Islet of Langerhans (tissue), 1 donor: Measurements from ENCODE around the gene NFE2L2.
"Not testable (repeated sequence)": the region's sequence is repeated elsewhere in the genome, so short reads cannot be mapped to it uniquely, and the experiment has no call there.

Experiments used
- FAIRE-seq: peaks from one replicate; lab custom pipeline; 2011; peaks lifted over from hg19 to GRCh38; lab: Jason Lieb, UNC

NFE2L2 gene

DNA sequence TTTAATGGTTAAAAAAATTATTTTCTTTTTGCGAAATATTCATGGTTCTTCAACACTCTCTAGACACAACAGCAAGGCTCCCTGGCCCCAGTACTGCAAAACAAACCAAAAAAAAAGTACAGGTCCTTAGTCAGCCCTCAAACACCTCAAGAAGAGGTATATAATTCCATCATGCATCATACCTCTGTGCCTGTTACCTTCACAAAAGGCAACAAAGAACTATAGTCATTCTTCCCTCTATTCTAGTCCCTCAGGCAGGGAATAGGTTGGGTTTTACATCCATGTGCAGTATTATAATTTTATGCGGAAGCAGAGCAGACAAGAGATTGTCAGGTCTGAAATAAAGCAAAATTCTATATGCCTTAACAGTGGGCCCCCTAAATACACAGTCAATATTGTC, 8.5 kb downstream of the NFE2L2 start:
- FAIRE-seq: no peak

DNA sequence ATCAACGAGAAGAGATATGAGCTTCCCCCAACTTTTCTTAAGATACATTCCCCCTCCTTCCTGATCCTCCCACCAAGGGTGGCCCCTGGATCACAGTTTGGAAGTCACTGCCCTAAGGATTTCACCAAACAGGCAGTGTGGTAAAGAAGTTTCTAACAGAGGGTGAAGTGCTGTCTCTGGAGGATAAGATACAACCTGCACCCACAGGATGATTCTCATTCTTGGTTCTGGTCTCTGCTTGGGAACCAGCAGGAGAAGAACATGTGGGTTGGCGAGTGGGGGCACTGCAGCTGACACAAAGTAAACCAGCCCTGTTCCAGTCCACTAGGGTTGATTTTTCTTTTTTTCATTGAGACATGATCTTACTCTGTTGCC, 9.3 kb downstream of the NFE2L2 start:
- no peak for FAIRE-seq

DNA sequence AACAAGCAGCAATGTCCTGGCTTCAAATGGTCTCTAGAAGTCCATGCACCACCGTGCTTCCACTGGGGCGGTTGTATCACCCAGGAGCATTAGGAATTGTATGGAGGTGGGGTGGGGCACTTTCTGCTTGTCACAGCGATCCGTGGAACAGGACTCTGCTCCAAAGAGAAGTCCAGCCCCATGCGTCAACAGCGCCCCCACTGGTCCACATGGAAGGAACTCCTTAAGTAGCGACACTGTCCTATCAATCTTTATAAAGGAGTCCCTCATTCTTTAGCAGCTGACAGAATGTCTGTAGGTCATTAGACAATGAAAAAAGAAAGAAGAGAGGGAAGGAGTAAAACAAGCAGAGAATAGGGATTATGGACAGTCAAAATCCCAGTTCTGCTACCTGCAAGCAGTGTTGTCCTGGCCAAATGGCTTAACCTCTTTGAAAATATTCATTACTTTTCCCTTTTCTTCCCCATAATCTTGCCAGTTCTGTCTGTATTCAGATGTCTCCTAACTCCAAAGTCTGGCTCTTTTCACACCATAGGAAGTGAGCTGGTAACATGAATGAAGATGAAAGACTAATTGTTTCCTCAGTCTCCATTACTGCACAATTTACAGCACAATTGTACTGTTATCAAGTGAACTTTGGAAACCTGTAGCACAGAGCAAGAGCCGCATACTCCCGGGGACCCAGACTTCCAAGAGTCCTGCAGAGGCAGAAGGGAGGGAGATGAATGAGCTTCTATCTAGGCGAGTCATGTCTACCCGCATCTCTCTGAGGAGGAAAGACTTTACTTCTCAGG, 9.9 kb downstream of the NFE2L2 start:
- no peak for FAIRE-seq

DNA sequence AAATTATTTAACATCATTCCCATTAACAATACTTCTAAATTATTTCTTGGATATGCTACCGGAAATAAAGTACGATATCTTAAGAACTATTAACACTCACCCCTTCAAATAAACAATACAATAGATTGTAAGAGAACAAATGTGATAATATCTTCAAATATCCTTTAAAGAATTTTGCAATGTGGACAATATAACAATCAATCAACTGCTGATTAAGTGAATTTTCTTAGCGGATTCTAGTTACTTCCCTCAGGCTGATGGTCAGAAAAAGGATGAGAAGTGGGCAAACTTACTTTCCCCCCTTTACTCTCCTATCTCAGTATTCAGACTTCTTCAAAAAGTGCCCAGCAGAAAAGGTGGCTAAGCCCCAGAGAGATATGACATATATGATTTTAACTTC, 10.8 kb downstream of the NFE2L2 start:
- FAIRE-seq: no peak

DNA sequence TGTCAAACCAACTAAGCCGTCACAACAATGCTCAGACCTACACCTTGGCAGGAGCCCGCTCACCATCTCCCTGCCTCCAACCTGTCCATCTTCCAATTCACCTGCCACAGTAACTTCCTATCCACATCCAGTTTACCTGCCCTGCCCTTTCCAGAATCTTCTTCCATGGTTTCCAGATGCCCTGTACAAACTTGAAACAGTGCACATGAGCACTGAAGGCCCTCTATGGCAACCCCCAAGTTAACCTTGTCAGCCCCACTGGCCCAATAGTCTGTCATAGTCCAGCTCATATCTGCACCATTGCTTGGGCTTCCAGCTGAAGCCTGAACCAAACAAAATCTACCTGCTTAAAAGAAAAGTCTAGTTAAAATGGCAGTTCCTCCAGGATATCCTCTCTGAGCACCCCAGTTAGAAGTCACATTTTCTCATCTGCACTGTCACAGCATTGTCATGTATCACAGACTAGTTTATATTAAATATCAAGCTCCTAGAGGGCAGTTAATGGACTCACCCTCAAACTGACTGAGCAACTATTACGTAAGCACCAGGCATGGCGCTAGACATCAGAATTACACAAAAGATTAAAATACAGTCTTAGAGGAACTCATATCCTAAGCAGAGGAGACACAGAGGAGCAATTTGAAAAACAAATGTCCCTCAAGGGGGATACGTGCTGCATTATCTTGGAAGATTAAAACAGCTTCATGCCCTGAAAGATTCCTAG, 11.6 kb downstream of the NFE2L2 start:
- no peak for FAIRE-seq

DNA sequence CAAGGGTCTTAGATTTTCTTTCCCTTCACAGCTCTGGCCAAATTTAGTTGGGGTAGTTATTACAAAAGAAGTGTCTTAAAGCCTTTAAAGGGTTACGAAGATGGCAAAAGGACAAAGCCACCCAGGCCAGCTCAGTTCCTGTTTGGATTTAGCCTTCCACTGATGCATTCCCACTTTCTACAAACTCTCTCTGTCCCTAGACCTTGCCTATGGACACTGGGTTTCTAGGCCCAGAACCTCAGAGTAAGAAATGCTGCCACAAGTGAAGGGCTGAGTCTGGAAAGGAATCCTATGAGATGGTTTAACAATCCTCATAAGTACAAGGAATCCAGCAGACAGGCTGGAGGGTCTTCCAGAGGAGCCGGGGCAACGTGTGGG, 13.4 kb downstream of the NFE2L2 start:
- no peak for FAIRE-seq

DNA sequence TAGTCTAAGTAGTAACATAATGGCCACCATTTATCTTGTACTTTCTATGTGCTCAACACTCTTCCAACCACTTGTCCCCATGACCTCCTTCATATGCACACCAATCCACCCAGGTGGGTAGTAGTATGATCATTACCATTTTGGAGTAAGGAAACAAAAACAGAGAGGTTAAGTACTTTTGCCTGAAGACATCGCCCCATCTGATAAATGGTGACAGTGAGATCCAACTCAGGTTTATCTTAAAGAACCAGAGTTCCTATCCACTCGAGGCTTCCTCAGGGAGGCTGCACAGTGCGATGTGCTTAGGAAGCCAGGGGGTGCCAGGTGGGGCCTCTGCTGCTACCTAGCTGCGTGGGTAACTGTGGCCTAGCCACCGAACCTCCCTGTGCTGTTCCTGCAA, 14.1 kb downstream of the NFE2L2 start:
- no peak for FAIRE-seq

DNA sequence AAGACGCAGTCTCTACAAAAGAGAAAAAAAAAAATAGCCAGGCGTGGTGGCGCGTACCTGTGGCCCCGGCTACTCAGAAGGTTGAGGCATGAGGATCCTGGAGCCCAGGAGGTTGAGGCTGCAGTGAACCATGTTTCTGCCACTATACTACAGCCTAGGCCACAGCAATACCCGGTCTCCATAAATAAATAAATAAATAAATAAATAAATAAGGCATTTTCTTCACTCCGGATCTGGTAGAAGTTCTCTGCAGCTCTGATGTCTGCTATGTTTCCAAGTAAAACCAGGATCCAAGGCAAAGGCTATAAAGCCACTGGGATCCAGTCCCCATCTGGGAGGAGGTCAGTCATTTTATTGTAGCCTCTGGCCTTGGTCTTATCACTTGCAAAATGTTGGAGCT, 15.5 kb downstream of the NFE2L2 start:
- FAIRE-seq: no peak

DNA sequence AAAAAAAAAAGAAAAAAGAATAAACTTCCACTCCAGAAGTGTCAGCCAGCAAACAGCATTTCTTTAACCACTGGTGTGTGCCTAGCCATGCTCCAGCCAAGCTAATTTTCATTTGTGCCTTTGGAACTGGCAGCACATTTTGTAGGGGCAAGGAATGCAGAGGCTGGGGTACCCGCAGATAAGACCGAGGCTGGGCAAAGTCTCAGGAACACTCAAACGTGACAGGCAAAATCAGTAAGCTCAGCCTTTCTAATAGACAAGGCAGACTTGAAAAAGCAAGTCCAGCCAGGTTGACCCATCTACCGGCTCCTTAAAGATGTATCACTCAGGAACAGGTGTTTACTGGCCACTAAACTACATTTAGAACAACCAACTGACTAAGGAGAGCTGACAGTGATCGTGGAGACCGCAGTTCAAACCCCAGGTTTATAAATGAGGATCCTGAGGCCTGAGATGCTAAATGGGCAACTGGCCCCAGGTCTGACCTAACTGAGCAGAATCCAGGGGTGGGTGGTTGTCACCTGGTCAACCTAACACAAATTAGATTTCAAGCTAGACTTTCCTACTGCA, 16.7 kb downstream of the NFE2L2 start:
- FAIRE-seq: no peak

DNA sequence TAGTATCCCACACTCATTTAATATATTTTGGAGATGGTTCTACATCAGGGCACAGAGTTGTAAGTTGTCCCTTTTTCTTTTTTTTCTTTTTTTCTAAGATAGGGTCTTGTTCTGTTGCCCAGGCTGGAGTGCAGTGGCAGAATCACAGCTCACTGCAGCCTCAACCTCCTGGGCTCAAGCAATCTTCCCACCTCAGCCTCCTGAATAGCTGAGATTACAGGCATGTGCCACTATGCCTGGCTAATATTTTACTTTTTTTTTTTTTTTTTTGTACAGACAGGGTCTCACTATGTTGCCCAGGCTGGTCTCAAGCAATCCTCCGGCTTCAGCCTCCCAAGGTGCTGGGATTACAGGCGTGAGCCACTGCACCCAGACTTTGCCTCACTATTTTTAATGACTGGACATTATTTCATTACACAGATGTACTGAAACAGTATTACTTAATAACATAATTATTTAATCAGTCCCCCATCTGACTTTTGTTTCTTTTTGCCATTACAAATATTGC, 17.9 kb downstream of the NFE2L2 start:
- not testable (repeated sequence) for FAIRE-seq

DNA sequence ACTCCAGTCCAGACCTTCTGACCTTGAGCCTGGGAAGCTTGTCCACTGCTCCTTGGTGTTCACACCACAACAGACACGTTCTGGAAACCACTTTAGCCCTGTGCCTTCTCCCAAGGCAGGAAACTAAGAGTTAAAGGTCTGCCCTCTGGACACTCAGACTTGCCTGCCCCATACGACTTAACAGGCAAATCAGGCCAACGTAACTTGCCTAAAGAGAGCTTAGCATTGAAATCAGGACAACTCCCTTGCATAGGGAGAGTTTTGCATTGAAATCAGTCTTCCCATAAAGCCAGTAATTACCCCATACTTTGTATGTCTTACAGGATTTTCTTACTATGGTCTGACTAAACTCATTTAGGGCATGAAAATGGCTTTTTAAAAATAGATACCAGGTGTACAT, 18.5 kb downstream of the NFE2L2 start:
- no peak for FAIRE-seq

DNA sequence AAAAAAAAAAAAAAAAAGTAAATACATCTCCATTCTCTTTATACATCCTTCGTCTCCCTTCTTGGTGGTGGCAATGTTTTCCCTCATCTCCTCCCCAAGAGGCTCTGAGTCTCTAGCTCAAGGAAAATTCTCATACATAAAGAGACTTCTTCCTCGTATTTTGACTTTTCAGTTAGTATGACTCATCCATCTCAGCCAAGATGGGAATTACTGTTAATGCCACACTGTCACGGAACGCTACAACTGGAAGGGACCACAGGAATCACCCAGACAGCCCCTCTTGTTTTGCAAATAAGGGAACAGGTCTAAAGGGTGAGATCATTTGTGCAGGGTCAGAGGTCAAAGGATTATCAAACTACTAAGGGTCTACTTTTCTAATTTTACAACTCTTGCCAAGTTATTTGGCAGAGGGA, 19.5 kb downstream of the NFE2L2 start:
- FAIRE-seq: no peak

DNA sequence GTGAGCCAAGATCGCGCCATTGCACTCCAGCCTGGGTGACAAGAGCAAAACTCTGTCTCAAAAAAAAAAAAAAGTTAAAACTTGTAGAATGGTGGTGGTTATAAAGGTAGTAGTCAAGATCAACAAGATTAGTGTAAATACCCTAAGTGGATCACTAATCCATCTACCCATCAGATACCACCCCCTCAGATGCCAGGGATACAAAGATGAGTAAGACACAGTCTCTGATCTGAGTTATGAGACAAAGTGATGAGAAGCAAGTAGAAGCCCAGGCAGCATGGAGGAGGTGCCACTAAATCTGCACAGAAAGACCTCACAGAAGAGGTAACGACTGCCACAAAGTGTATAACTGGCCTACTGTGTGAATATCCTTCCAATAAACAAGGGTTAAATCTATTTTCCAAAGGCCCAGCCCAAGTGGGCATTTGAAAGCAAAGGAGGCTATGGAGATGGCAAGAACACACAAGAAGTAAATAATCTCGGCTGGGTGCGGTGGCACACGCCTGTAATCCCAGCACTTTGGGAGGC, 20.2 kb downstream of the NFE2L2 start:
- no peak for FAIRE-seq

DNA sequence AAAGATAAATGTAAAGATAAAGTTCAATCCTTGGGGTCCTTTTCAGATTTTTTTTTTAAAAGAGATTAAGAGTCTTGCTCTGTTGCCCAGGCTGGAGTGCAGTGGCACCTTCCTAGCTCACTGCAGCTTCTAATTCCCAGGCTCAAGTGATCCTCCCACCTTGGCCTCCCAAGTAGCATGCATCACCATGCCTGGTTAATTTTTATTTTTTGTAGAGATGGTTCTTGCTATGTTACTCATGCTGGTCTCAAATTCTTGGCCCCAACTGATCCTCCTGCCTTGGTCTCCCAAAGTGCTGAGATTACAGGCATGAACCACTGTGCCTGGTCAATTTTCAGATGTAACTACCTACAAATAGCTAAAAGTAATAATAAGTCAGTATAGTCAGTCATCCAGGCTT, 21.1 kb downstream of the NFE2L2 start:
- FAIRE-seq: no peak

DNA sequence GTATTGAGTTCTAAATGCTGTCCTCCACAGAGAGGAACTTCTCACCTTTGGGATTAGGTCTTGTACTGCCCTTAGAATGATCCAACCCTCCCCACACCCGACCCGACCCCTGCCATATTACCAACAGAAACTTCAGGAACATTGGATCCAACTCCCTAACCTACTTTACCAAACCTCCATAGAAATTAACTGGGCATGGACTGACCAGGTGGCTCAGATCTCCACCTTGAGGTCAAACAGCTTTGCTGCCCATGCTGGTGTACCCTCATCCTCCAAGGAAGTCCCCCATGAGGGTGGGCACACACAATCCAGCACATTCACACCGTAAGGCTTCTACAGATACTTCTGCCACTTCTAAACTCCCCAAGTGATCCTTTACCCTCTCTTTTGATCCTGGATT, 21.5 kb downstream of the NFE2L2 start:
- FAIRE-seq: no peak

DNA sequence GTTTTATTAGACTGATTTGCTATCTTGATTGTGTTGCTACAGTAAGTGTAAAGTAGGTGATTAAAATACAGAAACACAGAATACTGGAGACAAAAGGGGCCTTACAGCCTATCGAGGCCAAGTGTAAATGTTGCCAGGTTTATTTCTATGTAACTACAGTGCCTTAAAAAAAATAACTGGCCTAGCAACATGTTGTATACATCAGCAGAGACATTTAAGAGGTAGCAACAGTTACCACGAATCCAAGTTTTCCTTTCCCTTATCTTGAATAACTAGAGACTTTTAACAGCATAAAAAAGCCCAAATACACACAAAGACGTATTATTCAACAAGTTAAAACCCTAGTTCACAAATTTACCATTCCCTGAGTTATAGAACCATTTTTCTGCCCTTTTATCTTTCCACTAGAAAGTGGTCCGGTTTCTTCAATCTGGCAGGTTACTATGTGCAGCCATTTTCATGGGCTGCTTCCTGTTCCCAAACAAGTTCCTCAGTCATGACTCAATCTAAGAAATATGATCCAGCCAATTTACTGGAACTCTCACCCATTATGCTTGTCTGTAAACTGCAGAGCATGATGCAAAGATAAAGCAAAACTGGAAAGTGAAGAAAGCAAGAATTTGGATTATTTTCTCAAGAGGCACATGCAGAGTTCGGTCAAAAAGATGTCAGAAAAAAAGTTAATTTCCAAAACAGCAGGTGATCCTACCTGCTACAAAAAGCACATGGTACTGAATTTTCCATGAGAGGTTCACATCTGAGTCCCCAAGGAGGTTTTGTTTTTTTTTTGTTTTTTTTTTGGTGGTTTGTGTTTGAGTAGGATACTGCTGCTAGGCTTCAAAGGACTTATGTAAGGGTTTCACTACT, 22.2 kb downstream of the NFE2L2 start:
- FAIRE-seq: peak; percentile 36

DNA sequence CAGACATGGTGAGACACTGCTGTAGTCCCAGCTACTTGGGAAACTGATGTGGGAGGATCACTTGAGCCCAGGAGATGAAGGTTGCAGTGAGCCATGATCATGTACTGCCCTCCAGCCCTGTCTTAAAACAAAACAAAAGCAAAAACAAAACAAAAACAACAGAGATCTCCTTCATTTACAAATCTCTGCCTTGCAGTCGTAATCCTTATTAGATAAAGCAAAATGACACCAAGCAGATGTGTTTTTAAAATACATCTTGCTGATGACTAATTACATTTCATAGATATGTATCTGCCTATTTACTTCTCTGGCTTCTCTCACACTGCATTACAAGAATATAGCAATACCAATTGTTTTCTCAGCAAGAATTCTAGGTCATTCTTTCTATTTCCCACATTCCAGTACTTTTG, 22.8 kb downstream of the NFE2L2 start:
- FAIRE-seq: no peak

DNA sequence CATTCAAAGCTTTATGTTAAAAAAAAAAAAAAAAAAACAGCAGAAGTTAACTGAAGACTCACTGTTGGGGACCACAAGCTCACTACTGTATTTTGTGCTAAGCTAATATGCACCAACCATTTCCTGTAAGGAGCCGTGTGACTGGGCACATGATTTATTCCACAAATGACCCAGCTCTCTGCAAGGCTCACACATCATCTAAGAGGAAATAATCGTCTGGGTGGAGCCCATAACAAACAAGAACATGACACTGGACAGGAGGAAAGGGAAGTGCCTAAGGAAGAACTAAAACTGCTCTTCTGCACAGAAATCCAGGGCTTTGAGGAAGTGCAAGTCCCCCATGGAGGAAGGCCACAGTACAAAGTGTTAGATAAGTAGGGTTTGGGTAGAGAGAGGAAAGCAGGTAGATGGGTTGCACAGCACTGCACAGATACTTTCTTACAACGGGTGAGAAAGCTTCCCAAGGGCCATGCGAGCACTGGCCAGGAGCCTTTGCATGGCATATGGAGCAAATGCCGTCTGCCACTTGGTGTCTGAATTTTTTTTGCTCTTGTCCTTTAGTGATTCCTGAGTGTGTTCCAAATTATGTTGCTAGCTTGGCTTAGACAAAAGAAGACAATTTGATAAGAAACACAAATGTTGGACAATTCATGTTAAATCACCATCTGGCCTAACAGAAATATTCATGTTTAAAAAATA, 24.4 kb downstream of the NFE2L2 start:
- no peak for FAIRE-seq

DNA sequence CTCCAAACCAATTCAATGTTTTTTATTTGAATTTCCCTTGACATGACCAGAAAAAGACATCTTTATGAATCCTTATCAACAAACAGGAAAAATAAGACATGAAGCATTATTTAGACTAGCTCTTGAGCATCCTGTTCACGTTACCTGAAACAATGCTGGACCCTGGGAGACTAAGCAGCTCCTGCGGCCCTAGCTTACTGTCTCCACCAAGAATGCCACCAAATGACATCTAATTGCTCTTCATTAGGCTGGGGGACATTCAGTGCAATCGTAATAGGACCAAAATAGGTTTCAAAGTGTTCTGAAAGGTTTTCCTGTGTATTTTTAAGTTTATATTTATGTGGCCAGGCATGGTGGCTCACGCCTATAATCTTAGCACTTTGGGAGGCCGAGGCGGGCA, 25.5 kb downstream of the NFE2L2 start:
- no peak for FAIRE-seq

DNA sequence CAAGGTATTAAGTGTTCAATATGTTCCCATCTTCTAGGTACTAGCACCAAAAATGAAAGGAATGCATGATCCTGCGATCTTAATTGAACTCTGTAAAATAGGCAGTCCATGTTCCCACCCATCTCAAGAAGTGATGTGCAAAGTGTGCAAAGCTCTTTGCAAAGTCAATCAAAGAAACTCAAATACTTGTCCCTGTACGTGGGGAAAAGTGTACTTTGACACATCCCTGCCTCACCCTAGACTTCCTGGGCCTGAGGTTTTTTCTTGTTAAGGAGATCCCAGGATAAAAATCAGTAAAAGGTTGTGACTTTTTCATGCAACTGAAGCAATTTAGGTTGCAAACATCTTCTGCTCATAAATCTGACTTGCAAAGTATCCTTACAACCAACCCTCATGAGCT, 26.6 kb downstream of the NFE2L2 start:
- FAIRE-seq: no peak

DNA sequence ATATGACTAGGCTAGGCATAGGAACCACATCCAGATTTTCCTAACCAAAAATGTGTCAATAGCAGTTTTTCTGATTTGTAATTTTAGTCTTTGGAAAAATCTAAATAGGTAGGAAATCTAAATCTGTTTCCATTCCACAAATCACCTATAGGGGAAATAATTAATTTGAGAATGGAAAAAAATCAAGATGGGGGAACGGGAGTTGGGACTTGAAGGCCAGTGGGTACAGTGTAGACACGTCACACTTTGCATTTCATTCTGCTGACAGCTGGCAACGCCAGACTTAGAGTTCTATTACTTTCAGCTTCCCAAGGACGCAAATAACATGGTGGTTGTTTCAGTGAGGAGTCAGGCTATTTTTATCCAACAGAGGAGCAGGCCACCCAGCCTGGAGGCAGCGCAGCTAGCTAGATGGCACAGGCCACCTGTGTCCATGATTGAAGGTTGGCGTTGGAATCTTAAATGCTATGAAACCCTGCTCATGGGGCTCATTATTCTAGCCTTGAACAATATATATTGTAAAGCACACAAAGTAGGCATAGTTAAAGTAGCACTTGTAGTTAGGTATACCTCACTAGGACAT, 28.6 kb downstream of the NFE2L2 start:
- FAIRE-seq: no peak
